ENCODE data around the gene BPHL.
"Not testable (repeated sequence)": the region's sequence is repeated elsewhere in the genome, so short reads cannot be mapped to it uniquely, and the experiment has no call there.

Gene BPHL

DNA sequence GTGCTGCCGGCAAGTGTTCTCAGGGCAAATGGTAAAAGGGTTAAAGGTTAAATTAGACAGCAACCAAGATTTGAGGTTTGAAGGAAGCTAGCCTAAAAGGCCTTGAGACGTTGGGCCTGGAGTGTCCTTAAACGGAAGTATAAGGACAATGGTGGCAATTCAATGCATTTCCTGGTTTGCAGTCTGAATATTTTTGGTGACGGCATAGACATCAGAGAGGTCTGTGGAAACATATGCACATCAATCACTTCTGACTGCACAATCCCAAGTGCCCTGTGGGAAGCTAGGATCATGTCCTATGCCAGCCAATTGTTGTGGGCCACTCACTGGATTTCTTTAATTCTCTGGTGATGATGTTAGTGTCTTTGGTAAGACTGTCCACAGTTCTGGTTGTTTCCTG, 64.6 kb downstream of the BPHL start:
- no peak for DNase-seq

DNA sequence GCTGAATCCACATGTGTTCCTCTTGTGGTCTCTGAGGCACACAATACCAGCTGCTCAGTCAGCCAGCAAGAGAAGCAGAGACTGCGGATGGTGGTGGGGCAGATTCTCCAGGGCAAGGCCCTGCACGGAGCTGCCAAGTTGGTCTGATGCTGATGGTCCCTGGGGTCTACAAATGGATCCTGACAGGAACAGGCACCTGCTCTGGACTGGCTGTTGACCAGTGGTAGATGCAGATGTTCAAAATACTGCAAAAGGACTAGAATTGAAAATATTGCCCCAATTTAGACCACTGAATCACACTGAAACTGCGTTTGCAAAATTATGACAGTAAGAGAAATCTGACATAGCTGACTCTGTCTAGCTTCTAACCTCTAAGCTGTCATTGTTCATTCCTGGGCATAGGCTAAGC, 68.5 kb downstream of the BPHL start:
- DNase-seq, result no peak

GRCh38 chr6:3188262-3188661, 69.8 kb downstream of the BPHL start:
- DNase-seq, result no peak

GRCh38 chr6:3189192-3189591, 70.7 kb downstream of the BPHL start:
- DNase-seq, result not testable (repeated sequence)

DNA sequence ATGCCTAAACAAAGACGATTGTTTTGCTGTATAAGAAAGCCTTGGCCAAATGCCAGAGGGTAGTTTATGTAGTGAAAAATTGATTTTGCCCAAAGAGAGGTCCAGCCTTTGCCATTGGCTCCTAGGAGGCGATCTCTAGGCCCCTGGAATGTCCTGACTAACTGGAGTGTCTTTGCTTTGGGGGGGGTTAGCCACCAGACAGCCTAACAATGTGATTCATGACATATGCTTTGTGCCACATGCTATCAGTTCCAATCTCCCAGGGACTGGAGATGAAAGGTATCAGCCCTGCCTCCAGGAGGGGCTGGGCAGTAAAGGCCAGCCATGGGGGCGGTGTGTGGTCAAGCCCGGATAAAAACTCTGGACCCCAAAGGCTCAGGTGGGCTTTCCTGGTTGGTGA, 71.5 kb downstream of the BPHL start:
- DNase-seq, result no peak

- DNase-seq, result no peak
These were observed 72.3 kb downstream of the BPHL start for GRCh38 chr6:3190779-3191178.

GRCh38 chr6:3193102-3193849, 74.8 kb downstream of the BPHL start:
- DNase-seq, result no peak

DNA sequence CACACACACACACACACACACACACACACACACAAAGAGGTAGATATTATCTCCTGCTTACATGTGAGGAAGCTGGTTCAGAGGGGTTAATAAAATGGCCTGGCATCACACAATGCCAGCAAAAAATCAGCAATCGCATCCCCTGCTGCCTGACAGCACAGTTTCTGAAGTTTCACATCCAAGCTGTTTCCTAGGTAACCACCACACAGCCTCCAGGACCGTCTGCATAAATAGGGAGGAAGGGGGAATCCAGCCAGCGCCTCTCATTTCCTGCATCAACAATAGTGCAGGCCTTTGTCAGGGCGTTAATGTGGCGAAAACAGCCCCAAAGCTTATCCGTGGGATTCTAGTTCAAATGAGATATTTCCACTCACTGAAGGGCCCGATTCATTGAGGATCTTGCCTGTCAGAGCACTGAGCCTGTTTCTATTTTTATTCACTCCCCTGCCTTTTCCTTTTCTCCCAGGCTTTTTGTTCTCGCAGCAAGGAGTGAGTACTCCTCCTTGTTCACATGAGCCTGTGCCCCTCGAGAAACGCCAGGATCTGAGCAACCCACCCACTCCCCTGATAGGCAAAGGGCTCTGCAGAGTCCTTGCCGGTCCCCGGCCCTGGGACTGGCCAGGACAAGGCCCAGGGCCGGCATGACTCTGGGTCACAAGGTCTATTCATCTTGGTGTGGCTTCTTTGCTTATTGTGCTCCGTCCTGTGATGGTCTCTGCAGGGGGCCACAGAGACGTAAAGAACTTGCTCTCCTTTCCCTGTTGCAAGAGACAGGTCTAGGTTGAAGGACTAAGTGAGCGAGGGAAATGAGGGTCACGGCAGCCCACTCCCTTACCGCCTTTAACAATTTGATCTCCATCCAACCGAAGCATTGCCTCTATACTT, 76.3 kb downstream of the BPHL start:
- DNase-seq, result no peak

DNA sequence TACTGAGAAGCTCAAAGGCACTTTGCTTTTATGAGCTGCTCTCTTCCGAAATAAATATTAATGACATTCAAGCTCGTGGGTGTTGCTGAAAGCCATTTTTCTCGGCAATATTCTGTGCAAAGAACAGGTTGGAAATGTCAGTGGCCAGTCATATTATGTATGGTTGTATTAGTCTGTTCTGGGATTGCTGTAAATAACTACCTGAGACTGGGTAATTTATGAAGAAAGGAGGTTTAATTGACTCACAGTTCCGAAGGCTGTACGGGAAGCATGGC, 76.8 kb downstream of the BPHL start:
- DNase-seq, result no peak

- DNase-seq, result no peak
These were observed 77.4 kb downstream of the BPHL start for GRCh38 chr6:3195695-3196497.

DNA sequence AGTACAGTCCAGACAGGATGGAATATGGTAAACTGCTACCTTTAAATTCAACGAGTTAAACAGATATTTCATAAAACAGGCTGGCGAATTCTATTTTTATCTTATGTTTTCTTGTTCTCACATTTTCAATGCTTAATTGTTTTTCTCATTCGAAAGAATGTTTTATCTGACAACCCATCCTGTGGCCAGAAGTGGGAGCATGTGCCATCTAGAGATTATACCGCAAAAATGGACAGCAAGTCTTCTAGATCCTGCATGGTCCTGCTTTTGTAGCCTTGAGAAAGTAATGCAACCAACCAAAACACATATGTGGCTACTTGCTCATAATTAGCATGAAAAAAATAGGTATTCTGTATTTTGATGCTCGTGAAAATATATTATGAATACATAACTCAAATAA, 78.3 kb downstream of the BPHL start:
- no peak for DNase-seq

DNA sequence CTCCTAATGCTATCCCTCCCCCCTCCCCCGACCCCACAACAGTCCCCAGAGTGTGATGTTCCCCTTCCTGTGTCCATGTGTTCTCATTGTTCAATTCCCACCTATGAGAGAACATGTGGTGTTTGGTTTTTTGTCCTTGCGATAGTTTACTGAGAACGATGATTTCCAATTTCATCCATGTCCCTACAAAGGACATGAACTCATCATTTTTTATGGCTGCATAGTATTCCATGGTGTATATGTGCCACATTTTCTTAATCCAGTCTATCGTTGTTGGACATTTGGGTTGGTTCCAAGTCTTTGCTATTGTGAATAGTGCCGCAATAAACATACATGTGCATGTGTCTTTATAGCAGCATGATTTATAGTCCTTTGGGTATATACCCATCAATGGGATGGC, 79.2 kb downstream of the BPHL start:
- not testable (repeated sequence) for DNase-seq

GRCh38 chr6:3199382-3199781, 80.9 kb downstream of the BPHL start:
- no peak for DNase-seq

DNA sequence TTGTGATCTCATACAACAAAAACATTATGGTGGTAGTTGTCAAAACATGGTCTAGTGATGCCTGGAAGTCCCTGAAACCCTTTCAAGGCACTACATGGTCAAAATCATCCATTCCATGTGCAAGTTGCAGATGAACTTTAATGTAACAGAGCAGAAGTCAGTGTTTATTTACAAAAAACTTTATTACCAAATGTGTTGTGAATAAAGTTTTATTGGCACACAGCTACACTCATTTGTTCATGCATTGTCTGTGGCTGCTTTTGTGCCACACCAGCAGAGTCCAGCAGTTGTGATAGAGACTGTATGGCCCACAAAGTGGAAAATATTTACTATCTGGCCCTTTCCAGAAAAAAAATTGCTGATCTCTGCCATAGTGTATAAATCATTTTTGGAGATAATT, 82.2 kb downstream of the BPHL start:
- DNase-seq, result no peak

DNA sequence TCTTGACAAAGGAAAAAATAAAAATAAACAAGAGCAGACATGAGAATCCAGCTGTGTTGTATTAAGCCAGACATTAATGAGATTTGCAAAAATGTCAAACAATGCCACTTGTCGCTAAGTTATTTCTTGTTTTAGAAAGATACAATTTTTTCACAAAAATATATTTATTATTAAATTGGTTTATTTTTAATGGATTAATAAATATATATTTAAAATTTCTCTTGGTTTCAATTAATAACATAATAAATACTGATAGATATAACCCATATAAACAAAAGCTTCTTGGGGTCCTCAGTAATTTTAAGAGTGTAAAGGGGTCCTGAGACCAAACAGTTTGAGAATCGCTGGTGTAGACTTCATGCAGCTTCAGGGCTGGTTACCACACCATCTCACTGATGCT, 82.9 kb downstream of the BPHL start:
- DNase-seq, result no peak

Data from effector CD4-positive, alpha-beta T cell (primary cell).